K562 (cell line): ENCODE results near the gene SEC14L1. TPM values are rescaled to one million over a fixed set of nuclear protein-coding genes. Genes with fewer than 3 reads are reported as not detected.

Experiments used
- CEBPB ChIP-seq: fragments of 450-650 bp; IDR thresholded peaks from 2 replicates; pipeline ENCODE4 v1.6.1; 2016; ENCODE audit warnings: missing genetic modification characterization, missing compliant biosample characterization
- HDGF ChIP-seq: fragments of 450-650 bp; IDR thresholded peaks from 2 replicates; pipeline ENCODE4 v1.6.1; 2016
- HNRNPL ChIP-seq: fragments of 200-400 bp; formaldehyde crosslinking; IDR thresholded peaks from 2 replicates; pipeline ENCODE4 v1.6.1; 2017; ENCODE audit warnings: low read depth, mild to moderate bottlenecking, low read length
- MAFG ChIP-seq: fragments of 450-650 bp; conservative IDR thresholded peaks from 2 replicates; pipeline ENCODE4 v1.6.1; 2016; ENCODE audit warnings: missing genetic modification characterization, missing compliant biosample characterization
- TAF15 ChIP-seq: fragments of 200-400 bp; formaldehyde crosslinking; IDR thresholded peaks from 2 replicates; pipeline ENCODE4 v1.6.1; 2017; ENCODE audit warnings: mild to moderate bottlenecking, low read depth, low read length, moderate library complexity
- TCF7L2 ChIP-seq: fragments of 150-350 bp; IDR thresholded peaks from 2 replicates; pipeline ENCODE4 v1.6.1; 2016; ENCODE audit warnings: low read depth, mild to moderate bottlenecking, low read length, moderate library complexity
- U2AF1 ChIP-seq: fragments of 200-400 bp; formaldehyde crosslinking; optimal IDR thresholded peaks from 2 replicates; pipeline ENCODE3; 2017; ENCODE audit warnings: mild to moderate bottlenecking, low read depth, low read length, moderate library complexity
- ZBED1 ChIP-seq: IDR thresholded peaks from 2 replicates; pipeline ENCODE4 v1.6.1; 2014
- ZNF717 ChIP-seq: fragments of 250-450 bp; sonication (Bioruptor Pico); IDR thresholded peaks from 2 replicates; pipeline ENCODE4 v1.5.0; 2021
- polyA plus RNA-seq, 8 experiments: library from polyadenylated mRNA; depleted of rRNA in 4 of 8; stranded (reverse) in 5 of 8; unstranded in 3 of 8; fragments of >200 nt; fragmentation: Nextera tagmentation in 2 of 8; fragmentation: Illumina TruSeq in 1 of 8; extraction: Ambion mirVana in 2 of 8; extraction: Trizol in 1 of 8; gene quantifications; 2 replicates each; pipeline versions ENCODE4 v1.2.1 to v1.2.3, GENCODE V29; 2011 to 2014; ENCODE audit warnings: inconsistent platforms in 1 of 8, missing spikeins in 1 of 8
- total RNA-seq, 7 experiments: library from RNA; depleted of rRNA in 6 of 7; stranded (reverse); fragments of >200 nt in 6 of 7; fragmentation: Illumina TruSeq in 2 of 7; extraction: Trizol in 2 of 7; gene quantifications; 2 replicates each; pipeline versions ENCODE4 v1.2.1 to v1.2.3, GENCODE V29; 2011 to 2021; ENCODE audit warnings: low replicate concordance in 1 of 7
- TF ChIP-seq, protein P1 (sequence below): fragments of 250-450 bp; sonication (Bioruptor Pico); IDR thresholded peaks from 2 replicates; pipeline ENCODE4 v1.5.0; 2020; ENCODE audit warnings: mild to moderate bottlenecking
- TF ChIP-seq, protein P2 (sequence below): sonication (generic); formaldehyde crosslinking; IDR thresholded peaks from 2 replicates; pipeline ENCODE4 v1.4.0; 2020; ENCODE audit warnings: mild to moderate bottlenecking, missing genetic modification reagents
- TF ChIP-seq, protein P3 (sequence below), 2 experiments: IDR thresholded peaks in 1 of 2; conservative IDR thresholded peaks in 1 of 2; 2 replicates each; pipeline ENCODE4 v1.6.1; 2016; ENCODE audit warnings: low read depth in 2 of 2, mild to moderate bottlenecking in 1 of 2, missing compliant biosample characterization in 1 of 2, missing genetic modification characterization in 1 of 2, moderate library complexity in 1 of 2
- TF ChIP-seq, protein P4 (sequence below), 2 experiments: fragments of 450-650 bp in 1 of 2; sonication (generic) in 1 of 2; formaldehyde crosslinking in 1 of 2; IDR thresholded peaks in 1 of 2; conservative IDR thresholded peaks in 1 of 2; 2 replicates each; pipeline versions ENCODE4 v1.6.1 to v1.8.1; 2016 to 2023; ENCODE audit warnings: mild to moderate bottlenecking in 2 of 2, moderate library complexity in 2 of 2, inconsistent platforms in 1 of 2, missing genetic modification reagents in 1 of 2

The SEC14L1 gene
- total and polyA plus RNA-seq, 9 of the 15 experiments (the other 6 are each of a cell fraction or from before 2014, with no cell fraction given), result 3.1 to 39.7 (median 15.2) TPM

DNA sequence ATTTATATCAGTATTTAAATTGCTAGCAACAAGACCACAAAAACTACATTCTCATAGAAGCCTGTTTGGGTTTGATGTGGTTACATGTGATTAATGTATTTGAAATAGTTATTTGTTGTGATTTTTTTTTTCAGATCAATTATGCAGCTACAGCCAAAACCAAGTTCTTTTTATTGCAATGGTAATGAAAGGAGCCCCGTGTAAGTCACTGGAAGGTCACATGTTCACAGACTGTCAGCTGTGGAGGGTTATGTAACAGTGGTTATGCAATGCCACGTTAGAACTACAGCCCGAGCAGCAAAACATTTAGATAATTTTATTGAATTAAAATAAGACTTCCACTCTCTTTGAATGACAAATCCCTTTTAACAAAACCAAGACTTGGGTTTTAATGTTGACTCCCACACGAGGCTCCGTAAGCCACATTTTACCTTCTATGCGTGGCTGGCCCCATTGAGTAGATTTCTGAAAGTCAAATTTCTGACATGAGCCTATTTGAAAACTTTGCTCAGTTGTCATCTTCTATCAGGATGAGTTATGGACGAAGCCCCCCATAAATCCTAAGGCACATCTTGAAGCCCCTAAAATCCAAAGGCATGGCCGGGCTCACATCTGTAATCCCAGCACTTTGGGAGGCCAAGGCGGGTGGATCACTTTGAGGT lies 41.8 kb upstream of the SEC14L1 start (continued):
- TF ChIP-seq, protein P1, sequence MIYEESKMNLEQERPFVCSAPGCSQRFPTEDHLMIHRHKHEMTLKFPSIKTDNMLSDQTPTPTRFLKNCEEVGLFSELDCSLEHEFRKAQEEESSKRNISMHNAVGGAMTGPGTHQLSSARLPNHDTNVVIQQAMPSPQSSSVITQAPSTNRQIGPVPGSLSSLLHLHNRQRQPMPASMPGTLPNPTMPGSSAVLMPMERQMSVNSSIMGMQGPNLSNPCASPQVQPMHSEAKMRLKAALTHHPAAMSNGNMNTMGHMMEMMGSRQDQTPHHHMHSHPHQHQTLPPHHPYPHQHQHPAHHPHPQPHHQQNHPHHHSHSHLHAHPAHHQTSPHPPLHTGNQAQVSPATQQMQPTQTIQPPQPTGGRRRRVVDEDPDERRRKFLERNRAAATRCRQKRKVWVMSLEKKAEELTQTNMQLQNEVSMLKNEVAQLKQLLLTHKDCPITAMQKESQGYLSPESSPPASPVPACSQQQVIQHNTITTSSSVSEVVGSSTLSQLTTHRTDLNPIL (CRISPR knock-in tag), result no peak
- TF ChIP-seq CEBPB (tag), result peak; percentile 96
- no peak for TF ChIP-seq HDGF
- no peak for TF ChIP-seq TCF7L2
- TF ChIP-seq, protein P2, sequence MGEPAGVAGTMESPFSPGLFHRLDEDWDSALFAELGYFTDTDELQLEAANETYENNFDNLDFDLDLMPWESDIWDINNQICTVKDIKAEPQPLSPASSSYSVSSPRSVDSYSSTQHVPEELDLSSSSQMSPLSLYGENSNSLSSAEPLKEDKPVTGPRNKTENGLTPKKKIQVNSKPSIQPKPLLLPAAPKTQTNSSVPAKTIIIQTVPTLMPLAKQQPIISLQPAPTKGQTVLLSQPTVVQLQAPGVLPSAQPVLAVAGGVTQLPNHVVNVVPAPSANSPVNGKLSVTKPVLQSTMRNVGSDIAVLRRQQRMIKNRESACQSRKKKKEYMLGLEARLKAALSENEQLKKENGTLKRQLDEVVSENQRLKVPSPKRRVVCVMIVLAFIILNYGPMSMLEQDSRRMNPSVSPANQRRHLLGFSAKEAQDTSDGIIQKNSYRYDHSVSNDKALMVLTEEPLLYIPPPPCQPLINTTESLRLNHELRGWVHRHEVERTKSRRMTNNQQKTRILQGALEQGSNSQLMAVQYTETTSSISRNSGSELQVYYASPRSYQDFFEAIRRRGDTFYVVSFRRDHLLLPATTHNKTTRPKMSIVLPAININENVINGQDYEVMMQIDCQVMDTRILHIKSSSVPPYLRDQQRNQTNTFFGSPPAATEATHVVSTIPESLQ (CRISPR knock-in tag), result no peak
- TF ChIP-seq U2AF1, result no peak
- TF ChIP-seq MAFG (tag), result no peak
- no peak for TF ChIP-seq ZBED1
- no peak for TF ChIP-seq TAF15
- TF ChIP-seq, protein P3, sequence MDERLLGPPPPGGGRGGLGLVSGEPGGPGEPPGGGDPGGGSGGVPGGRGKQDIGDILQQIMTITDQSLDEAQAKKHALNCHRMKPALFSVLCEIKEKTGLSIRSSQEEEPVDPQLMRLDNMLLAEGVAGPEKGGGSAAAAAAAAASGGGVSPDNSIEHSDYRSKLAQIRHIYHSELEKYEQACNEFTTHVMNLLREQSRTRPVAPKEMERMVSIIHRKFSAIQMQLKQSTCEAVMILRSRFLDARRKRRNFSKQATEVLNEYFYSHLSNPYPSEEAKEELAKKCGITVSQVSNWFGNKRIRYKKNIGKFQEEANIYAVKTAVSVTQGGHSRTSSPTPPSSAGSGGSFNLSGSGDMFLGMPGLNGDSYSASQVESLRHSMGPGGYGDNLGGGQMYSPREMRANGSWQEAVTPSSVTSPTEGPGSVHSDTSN (CRISPR knock-in tag; IDR thresholded peaks at IDR 0.05; ENCODE audit: low read depth), result no peak
- TF ChIP-seq, protein P3 (tag; conservative IDR thresholded peaks at IDR 0.05; ENCODE audit: low read depth), result no peak
- no peak for TF ChIP-seq ZNF717 (CRISPR knock-in tag)
- TF ChIP-seq HNRNPL, result no peak
- TF ChIP-seq, protein P4, sequence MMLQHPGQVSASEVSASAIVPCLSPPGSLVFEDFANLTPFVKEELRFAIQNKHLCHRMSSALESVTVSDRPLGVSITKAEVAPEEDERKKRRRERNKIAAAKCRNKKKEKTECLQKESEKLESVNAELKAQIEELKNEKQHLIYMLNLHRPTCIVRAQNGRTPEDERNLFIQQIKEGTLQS (IDR thresholded peaks at IDR 0.05), result 0 out of 2 replicates have a peak, but pooled peaks have one; percentile 9
- TF ChIP-seq, protein P4 (CRISPR knock-in tag; conservative IDR thresholded peaks at IDR 0.05), result no peak
